Adrenal gland (tissue), 5 donors: ENCODE measurements around the gene SLC22A3.

Source experiments
- POLR2A ChIP-seq, 2 donors: fragments of 450-650 bp; IDR thresholded peaks; one replicate each; pipeline ENCODE4 v1.6.1; 2017; ENCODE audit warnings: antibody characterized with exemption in 2 of 2, mild to moderate bottlenecking in 2 of 2, moderate library complexity in 1 of 2
- TF ChIP-seq, protein P1 (sequence below), 6 experiments: fragments of 450-650 bp in 4 of 6; fragments of 200-600 bp in 2 of 6; sonication (generic) in 1 of 6; IDR thresholded peaks; 1 replicate in 5 of 6; 2 replicates in 1 of 6; pipeline versions ENCODE4 v1.5.1 to v1.8.0; 2016 to 2021; ENCODE audit warnings: antibody characterized with exemption in 6 of 6, mild to moderate bottlenecking in 2 of 6, moderate library complexity in 1 of 6
- donor health status: DM: no; HTN: no; CAD: no.

DNA sequence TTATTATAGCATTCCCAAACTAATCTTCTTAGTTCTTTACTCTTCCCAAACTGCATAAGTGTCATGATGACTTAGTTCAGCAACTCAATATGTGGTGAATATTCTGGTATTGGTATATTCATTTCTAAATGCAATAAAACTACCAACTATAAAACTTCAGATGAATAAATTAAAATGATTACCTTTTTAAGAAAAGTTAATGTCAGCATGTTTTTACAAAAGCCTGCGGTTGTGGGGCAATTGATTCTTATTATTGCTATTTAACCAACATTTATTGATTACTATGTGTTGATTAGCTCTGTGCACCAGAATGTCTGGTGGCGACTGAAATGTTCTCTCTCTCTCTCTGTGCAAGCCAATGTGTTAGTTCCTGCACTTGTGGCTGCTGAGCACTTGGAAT, 5.0 kb upstream of the SLC22A3 start:
- TF ChIP-seq, protein P1, sequence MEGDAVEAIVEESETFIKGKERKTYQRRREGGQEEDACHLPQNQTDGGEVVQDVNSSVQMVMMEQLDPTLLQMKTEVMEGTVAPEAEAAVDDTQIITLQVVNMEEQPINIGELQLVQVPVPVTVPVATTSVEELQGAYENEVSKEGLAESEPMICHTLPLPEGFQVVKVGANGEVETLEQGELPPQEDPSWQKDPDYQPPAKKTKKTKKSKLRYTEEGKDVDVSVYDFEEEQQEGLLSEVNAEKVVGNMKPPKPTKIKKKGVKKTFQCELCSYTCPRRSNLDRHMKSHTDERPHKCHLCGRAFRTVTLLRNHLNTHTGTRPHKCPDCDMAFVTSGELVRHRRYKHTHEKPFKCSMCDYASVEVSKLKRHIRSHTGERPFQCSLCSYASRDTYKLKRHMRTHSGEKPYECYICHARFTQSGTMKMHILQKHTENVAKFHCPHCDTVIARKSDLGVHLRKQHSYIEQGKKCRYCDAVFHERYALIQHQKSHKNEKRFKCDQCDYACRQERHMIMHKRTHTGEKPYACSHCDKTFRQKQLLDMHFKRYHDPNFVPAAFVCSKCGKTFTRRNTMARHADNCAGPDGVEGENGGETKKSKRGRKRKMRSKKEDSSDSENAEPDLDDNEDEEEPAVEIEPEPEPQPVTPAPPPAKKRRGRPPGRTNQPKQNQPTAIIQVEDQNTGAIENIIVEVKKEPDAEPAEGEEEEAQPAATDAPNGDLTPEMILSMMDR (IDR thresholded peaks at IDR 0.05) = no peak
- no peak for TF ChIP-seq POLR2A (IDR thresholded peaks at IDR 0.05)
